GM12878 (cell line): ENCODE measurements around the gene TMEM175. TPM values are rescaled to one million over a fixed set of nuclear protein-coding genes. Genes with fewer than 3 reads are reported as not detected.

Experiments
- ATAC-seq: fragments of 200-7000 bp; cut with Tn5 transposase; 3 replicates; pipeline ENCODE4 v1.9.1; 2020; ENCODE audit warnings: mild to moderate bottlenecking, moderate library complexity
- BruUV-seq: library from RNA; stranded (reverse); fragments of 400-500 nt; replicated peaks from 2 replicates; lab custom pipeline; 2021; lab: Mats Ljungman, UMichigan
- CTCF ChIA-PET: fragments of 300-600 bp; sonication (Branson Sonifier 250); formaldehyde crosslinking; extraction: SDS; loops from one replicate; lab custom pipeline; 2021; ENCODE audit warnings: inconsistent platforms; lab: Yijun Ruan, JAX
- POLR2A ChIA-PET: fragments of 350-600 bp; formaldehyde crosslinking; extraction: SDS; loops from one replicate; lab custom pipeline; 2021; ENCODE audit warnings: inconsistent platforms; lab: Charles Lee
- RAD21 ChIA-PET: fragments of 300-600 bp; sonication (Branson Sonifier 250); formaldehyde crosslinking; loops from one replicate; lab custom pipeline; 2023; ENCODE audit warnings: antibody characterized with exemption; ENCODE audit not compliant: unreplicated experiment; lab: Charles Lee
- SMC1A ChIA-PET: fragments of 300-600 bp; sonication (Branson Sonifier 250); formaldehyde crosslinking; loops from one replicate; lab custom pipeline; 2023; ENCODE audit not compliant: unreplicated experiment, uncharacterized antibody; lab: Charles Lee
- DNase-seq: peaks from one replicate; pipeline ENCODE4 v3.0.0-alpha.2; 2011; ENCODE audit warnings: low read depth, low spot score
- FAIRE-seq: peaks from 3 replicates; lab custom pipeline; 2011; peaks lifted over from hg19 to GRCh38; lab: Jason Lieb, UNC
- H2AFZ ChIP-seq: 2 replicates; pipeline ENCODE4 v1.6.0; 2011; ENCODE audit warnings: low read depth, low read length, control low read depth; ENCODE audit not compliant: control insufficient read depth
- H3K27ac ChIP-seq: 2 replicates; pipeline ENCODE4 v1.5.1; 2011; ENCODE audit warnings: control low read depth; ENCODE audit not compliant: control insufficient read depth, insufficient read depth
- H3K27me3 ChIP-seq, 2 experiments: replicated peaks in 1 of 2; 2 replicates each; pipeline versions ENCODE4 v1.6.0 to v1.6.1; 2011; ENCODE audit warnings: low read length in 1 of 2; ENCODE audit not compliant: control insufficient read depth in 2 of 2, insufficient read depth in 2 of 2
- H3K36me3 ChIP-seq, 2 experiments: 2 replicates each; pipeline ENCODE4 v1.5.1; 2011; ENCODE audit warnings: low read length in 1 of 2; ENCODE audit not compliant: control insufficient read depth in 2 of 2, insufficient read depth in 2 of 2
- H3K4me1 ChIP-seq: 2 replicates; pipeline ENCODE4 v1.6.1; 2011; ENCODE audit warnings: mild to moderate bottlenecking, low read length, moderate library complexity, mixed read lengths; ENCODE audit not compliant: control insufficient read depth, insufficient read depth
- H3K4me2 ChIP-seq: 2 replicates; pipeline ENCODE4 v1.6.0; 2011; ENCODE audit warnings: control low read depth; ENCODE audit not compliant: control insufficient read depth, insufficient read depth
- H3K4me3 ChIP-seq: fragments of 200-600 bp; sonication (generic); 2 replicates; pipeline ENCODE4 v1.5.1; 2016
- H3K79me2 ChIP-seq: 2 replicates; pipeline ENCODE4 v1.6.0; 2011; ENCODE audit warnings: low read length; ENCODE audit not compliant: control insufficient read depth, insufficient read depth
- H3K9ac ChIP-seq: 2 replicates; pipeline ENCODE4 v1.8.0; 2011; ENCODE audit warnings: low read length, control low read depth, mixed read lengths; ENCODE audit not compliant: control insufficient read depth, insufficient read depth
- H3K9me3 ChIP-seq: replicated peaks from 3 replicates; pipeline ENCODE4 v1.5.1; 2011; ENCODE audit warnings: mild to moderate bottlenecking, low read length; ENCODE audit not compliant: control insufficient read depth, insufficient read depth
- H4K20me1 ChIP-seq: 2 replicates; pipeline ENCODE4 v1.6.0; 2011; ENCODE audit not compliant: control insufficient read depth, insufficient read depth
- ATF2 ChIP-seq: IDR thresholded peaks from 2 replicates; pipeline ENCODE4 v1.6.1; 2012; ENCODE audit warnings: low read length, inconsistent platforms
- CHD1 ChIP-seq: IDR thresholded peaks from 2 replicates; pipeline ENCODE4 v1.6.1; 2012; ENCODE audit warnings: low read depth, low read length, improper control_type of control experiment
- EGR1 ChIP-seq, 2 experiments: IDR thresholded peaks; 1 replicate in 1 of 2; 2 replicates in 1 of 2; pipeline ENCODE4 v1.6.1; 2011 to 2012; ENCODE audit warnings: low read depth in 2 of 2, low read length in 2 of 2, borderline replicate concordance in 1 of 2, mild to moderate bottlenecking in 1 of 2, moderate library complexity in 1 of 2
- HDAC2 ChIP-seq: fragments of 200-600 bp; sonication (generic); IDR thresholded peaks from 2 replicates; pipeline ENCODE4 v1.6.1; 2017
- NFXL1 ChIP-seq: fragments of 450-650 bp; IDR thresholded peaks from 2 replicates; pipeline ENCODE4 v1.6.1; 2017; ENCODE audit warnings: antibody characterized with exemption, mild to moderate bottlenecking, borderline replicate concordance
- NFYB ChIP-seq: IDR thresholded peaks from 2 replicates; pipeline ENCODE4 v1.6.1; 2011; ENCODE audit warnings: low read depth, mild to moderate bottlenecking, low read length, improper control_type of control experiment, moderate library complexity; ENCODE audit not compliant: insufficient read depth
- NR2C1 ChIP-seq: fragments of 450-650 bp; IDR thresholded peaks from 2 replicates; pipeline ENCODE4 v1.6.1; 2017; ENCODE audit warnings: antibody characterized with exemption, mild to moderate bottlenecking, moderate library complexity
- SMAD1 ChIP-seq: fragments of 450-650 bp; IDR thresholded peaks from 2 replicates; pipeline ENCODE4 v1.6.1; 2018; ENCODE audit warnings: mild to moderate bottlenecking, low read depth; ENCODE audit not compliant: partially characterized antibody
- SREBF1 ChIP-seq: IDR thresholded peaks from 2 replicates; pipeline ENCODE4 v1.6.1; 2012; ENCODE audit warnings: mild to moderate bottlenecking, low read length
- TARDBP ChIP-seq: IDR thresholded peaks from 2 replicates; pipeline ENCODE4 v1.6.1; 2016; ENCODE audit warnings: borderline replicate concordance
- USF1 ChIP-seq: IDR thresholded peaks from 2 replicates; pipeline ENCODE4 v1.6.1; 2011; ENCODE audit warnings: borderline replicate concordance, low read depth, mild to moderate bottlenecking, moderate library complexity, mixed read lengths, low read length; ENCODE audit not compliant: insufficient read depth; ENCODE audit errors: extremely low read length
- ZSCAN29 ChIP-seq: fragments of 450-650 bp; IDR thresholded peaks from 2 replicates; pipeline ENCODE4 v1.6.1; 2017; ENCODE audit warnings: mild to moderate bottlenecking, moderate library complexity
- WGBS: methylation state at CpG from one replicate; pipeline ENCODE4 v1.1.6; 2016; ENCODE audit warnings: low lambda C conversion rate; ENCODE audit not compliant: insufficient replicate concordance, insufficient coverage; ENCODE audit errors: missing lambda C conversion rate; 5-methylcytosine and 5-hydroxymethylcytosine counted together
- in situ Hi-C: fragments of 300-500 bp; cut with MboI; formaldehyde crosslinking; loops from 9 replicates; pipeline ENCODE4 v1.14.3; 2018; ENCODE audit warnings: mixed read lengths
- intact Hi-C: fragments of 100-400 bp; cut with micrococcal nuclease; formaldehyde crosslinking; loops from one replicate; pipeline ENCODE4 v1.14.2; 2022; ENCODE audit not compliant: unreplicated experiment
- polyA plus RNA-seq, 11 experiments: library from polyadenylated mRNA; depleted of rRNA in 4 of 11; unstranded in 6 of 11; stranded (reverse) in 5 of 11; fragments of >200 nt; fragmentation: Nextera tagmentation in 4 of 11; fragmentation: Illumina TruSeq in 1 of 11; extraction: Ambion mirVana in 4 of 11; extraction: Trizol in 1 of 11; gene quantifications; 1 replicate in 1 of 11; 2 replicates in 10 of 11; pipeline versions ENCODE4 v1.2.1 to v1.2.3, GENCODE V29; 2011 to 2016; ENCODE audit warnings: inconsistent platforms in 2 of 11, missing spikeins in 2 of 11, low read depth in 1 of 11
- total RNA-seq, 4 experiments: library from RNA; depleted of rRNA in 3 of 4; stranded (reverse); fragments of >200 nt in 3 of 4; fragmentation: Illumina TruSeq in 1 of 4; extraction: Trizol in 1 of 4; gene quantifications; 2 replicates each; pipeline versions ENCODE4 v1.2.1 to v1.2.3, GENCODE V29; 2013 to 2021

Gene TMEM175
- total and polyA plus RNA-seq, 10 of the 15 experiments (the other 5 are each of a cell fraction or from before 2014, with no cell fraction given), result 0.11 to 39.5 (median 22.3) TPM

DNA sequence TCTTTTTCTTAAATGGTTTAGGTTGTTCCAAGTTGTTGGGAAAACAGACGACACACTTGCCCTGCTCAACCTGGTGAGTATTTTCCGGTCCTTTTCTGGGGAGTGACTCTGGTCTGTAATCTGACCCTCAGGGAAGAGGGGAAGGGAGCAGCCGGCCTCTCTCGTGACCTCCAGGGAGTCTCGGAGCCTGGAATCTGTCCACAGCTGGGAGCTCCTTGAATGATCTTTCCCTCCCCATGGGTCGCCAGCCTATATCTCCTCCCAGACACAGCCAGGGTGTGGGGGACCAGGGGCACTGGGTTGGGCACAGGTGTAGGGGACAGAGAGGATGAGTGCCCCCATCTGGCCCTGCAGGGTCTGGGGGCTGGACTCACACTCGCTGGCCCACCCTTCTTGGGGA is 18.9 kb downstream of the TMEM175 start:
- Histone ChIP-seq H3K79me2 (no peaks in the 10 kb centered on the region), H3K4me2 (no peak overlapping the region), H3K36me3 (no peaks in the 10 kb centered on the region), H3K4me3 (no peak overlapping the region), H3K9me3 (no peaks in the 10 kb centered on the region), H2AFZ (no peak overlapping the region), H3K27ac (no peak overlapping the region), H3K4me1 (no peaks in the 10 kb centered on the region), H3K9ac (no peak overlapping the region), H3K27me3 (no peaks in the 10 kb centered on the region), H4K20me1 (no peaks in the 10 kb centered on the region)
- ChIA-PET RAD21 (no interaction called here), CTCF (no interaction called here), SMC1A (no interaction called here), POLR2A (interaction anchor here (1.0 kb wide), 1 partner anchor 15 kb away, joined by 3 read pairs; no protein-coding TSS in a partner anchor)
- ATAC-seq (no peak), DNase-seq (no peak), FAIRE-seq (no peak)
- in situ Hi-C loops (no loop called here), intact Hi-C loops (no loop called here)
- WGBS, result 70% methylated on average over 7 of the region's 7 CpGs
- no peak for TF ChIP-seq USF1
- TF ChIP-seq ATF2, result no peak
- TF ChIP-seq CHD1, result no peak
- no peak for TF ChIP-seq EGR1 (IDR thresholded peaks at IDR 0.05; ENCODE audit: borderline replicate concordance in 1 of 2, low read depth in 2 of 2, low read length in 2 of 2)
- TF ChIP-seq NFXL1, result no peak
- no peak for TF ChIP-seq NFYB
- no peak for TF ChIP-seq SMAD1
- no peak for TF ChIP-seq TARDBP
- TF ChIP-seq ZSCAN29, result no peak
- no peak for TF ChIP-seq NR2C1
- TF ChIP-seq HDAC2, result no peak
- TF ChIP-seq SREBF1, result no peak
- no TSS peak for BruUV-seq
